KMS-11 (cell line): ENCODE measurements around the gene UQCR11.
A peak's percentile ranks its signal among the peaks of the same experiment; 100 is the strongest.

Experiments used
- H2AFZ ChIP-seq: fragments of 200-600 bp; sonication (generic); 2 replicates; pipeline ENCODE4 v1.6.1; 2016; ENCODE audit warnings: antibody characterized with exemption, mixed run types, low read depth
- H3K27ac ChIP-seq: fragments of 200-600 bp; sonication (generic); 2 replicates; pipeline ENCODE4 v1.6.1; 2016; ENCODE audit warnings: mild to moderate bottlenecking, mixed run types
- H3K27me3 ChIP-seq: fragments of 200-600 bp; sonication (generic); 2 replicates; pipeline ENCODE4 v1.6.1; 2017; ENCODE audit warnings: mild to moderate bottlenecking, low read depth, mixed run types, moderate library complexity; ENCODE audit not compliant: insufficient read depth
- H3K36me3 ChIP-seq: fragments of 200-600 bp; sonication (generic); 2 replicates; pipeline ENCODE4 v1.6.1; 2017; ENCODE audit warnings: mild to moderate bottlenecking, mixed run types; ENCODE audit not compliant: insufficient read depth
- H3K4me1 ChIP-seq: fragments of 200-600 bp; sonication (generic); 2 replicates; pipeline ENCODE4 v1.6.1; 2016; ENCODE audit warnings: mild to moderate bottlenecking, low read depth, mixed run types; ENCODE audit not compliant: poor library complexity, severe bottlenecking
- H3K4me2 ChIP-seq: fragments of 200-600 bp; sonication (generic); 2 replicates; pipeline ENCODE4 v1.7.0; 2016; ENCODE audit warnings: mild to moderate bottlenecking, mixed run types
- H3K4me3 ChIP-seq: fragments of 200-600 bp; sonication (generic); IDR thresholded peaks from 2 replicates; pipeline ENCODE4 v1.6.1; 2017; ENCODE audit warnings: low read depth, low read length, mixed read lengths; ENCODE audit not compliant: insufficient read depth
- H3K79me2 ChIP-seq: fragments of 200-600 bp; sonication (generic); 2 replicates; pipeline ENCODE4 v1.6.1; 2016; ENCODE audit warnings: low read depth, mixed run types; ENCODE audit not compliant: insufficient read depth
- H3K9ac ChIP-seq: fragments of 200-600 bp; sonication (generic); 2 replicates; pipeline ENCODE4 v1.6.1; 2016; ENCODE audit warnings: mild to moderate bottlenecking, mixed run types
- H4K20me1 ChIP-seq: fragments of 200-600 bp; sonication (generic); 2 replicates; pipeline ENCODE4 v1.6.1; 2016; ENCODE audit warnings: mild to moderate bottlenecking, mixed run types; ENCODE audit not compliant: insufficient read depth
- TF ChIP-seq, protein P1 (sequence below): fragments of 200-600 bp; sonication (generic); conservative IDR thresholded peaks from 2 replicates; pipeline ENCODE4 v1.6.1; 2017; ENCODE audit warnings: low read depth, mild to moderate bottlenecking, antibody characterized with exemption, low read length, moderate library complexity, mixed read lengths

Gene UQCR11

DNA sequence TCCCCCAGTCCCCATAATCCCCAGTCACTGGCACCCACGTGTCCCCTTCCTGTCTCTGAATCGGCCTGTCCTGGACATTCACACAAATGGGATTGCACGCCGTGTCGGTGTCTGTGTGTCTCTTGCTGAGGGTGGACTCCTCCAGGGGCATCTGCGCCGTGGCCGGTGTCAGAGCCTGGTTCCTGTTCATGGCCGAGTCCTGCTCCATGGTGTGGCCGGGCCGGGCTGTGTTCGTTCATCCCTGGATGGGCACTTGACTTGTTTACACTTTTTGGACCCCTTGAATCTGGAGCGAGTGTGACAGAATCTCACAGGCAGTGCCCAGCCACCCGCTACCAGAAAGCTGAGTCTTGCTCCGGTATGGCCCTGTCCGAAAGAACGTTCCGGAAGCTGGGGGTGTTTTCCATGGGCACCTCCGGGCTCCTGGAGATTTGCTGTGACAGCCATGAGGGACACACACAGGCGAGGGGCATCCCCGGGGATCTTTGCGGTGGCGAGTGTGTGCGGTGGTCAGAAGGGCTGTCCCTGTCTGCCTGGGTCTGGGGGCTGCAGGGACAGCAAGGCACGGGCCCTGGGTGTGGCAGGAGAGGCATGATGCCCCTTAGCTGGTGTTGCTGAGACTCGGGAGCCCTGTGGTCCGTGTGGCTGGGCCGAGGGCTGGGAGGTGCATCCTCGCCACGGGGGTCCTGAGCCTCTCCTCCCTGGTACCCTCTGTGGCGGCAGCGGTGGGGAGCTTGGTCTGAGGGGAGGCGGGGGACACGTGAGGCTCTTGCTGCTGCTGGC, 30.7 kb downstream of the UQCR11 start:
- no peak overlapping the region for H3K9ac ChIP-seq
- no peaks in the 10 kb centered on the region for H3K36me3 ChIP-seq
- peaks cover 15% of the 10 kb centered on the region for H3K27me3 ChIP-seq
- H2AFZ ChIP-seq = no peak overlapping the region
- TF ChIP-seq, protein P1, sequence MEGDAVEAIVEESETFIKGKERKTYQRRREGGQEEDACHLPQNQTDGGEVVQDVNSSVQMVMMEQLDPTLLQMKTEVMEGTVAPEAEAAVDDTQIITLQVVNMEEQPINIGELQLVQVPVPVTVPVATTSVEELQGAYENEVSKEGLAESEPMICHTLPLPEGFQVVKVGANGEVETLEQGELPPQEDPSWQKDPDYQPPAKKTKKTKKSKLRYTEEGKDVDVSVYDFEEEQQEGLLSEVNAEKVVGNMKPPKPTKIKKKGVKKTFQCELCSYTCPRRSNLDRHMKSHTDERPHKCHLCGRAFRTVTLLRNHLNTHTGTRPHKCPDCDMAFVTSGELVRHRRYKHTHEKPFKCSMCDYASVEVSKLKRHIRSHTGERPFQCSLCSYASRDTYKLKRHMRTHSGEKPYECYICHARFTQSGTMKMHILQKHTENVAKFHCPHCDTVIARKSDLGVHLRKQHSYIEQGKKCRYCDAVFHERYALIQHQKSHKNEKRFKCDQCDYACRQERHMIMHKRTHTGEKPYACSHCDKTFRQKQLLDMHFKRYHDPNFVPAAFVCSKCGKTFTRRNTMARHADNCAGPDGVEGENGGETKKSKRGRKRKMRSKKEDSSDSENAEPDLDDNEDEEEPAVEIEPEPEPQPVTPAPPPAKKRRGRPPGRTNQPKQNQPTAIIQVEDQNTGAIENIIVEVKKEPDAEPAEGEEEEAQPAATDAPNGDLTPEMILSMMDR = no peak
- H3K4me3 ChIP-seq = no peak overlapping the region
- H3K27ac ChIP-seq = peak overlapping the region; percentile 43; the same call in 1 of the 2 replicates
- no peaks in the 10 kb centered on the region for H4K20me1 ChIP-seq
- no peaks in the 10 kb centered on the region for H3K79me2 ChIP-seq
- peak overlapping the region; percentile 45; the same call in 1 of the 2 replicates for H3K4me2 ChIP-seq
- peaks cover 25% of the 10 kb centered on the region for H3K4me1 ChIP-seq

DNA sequence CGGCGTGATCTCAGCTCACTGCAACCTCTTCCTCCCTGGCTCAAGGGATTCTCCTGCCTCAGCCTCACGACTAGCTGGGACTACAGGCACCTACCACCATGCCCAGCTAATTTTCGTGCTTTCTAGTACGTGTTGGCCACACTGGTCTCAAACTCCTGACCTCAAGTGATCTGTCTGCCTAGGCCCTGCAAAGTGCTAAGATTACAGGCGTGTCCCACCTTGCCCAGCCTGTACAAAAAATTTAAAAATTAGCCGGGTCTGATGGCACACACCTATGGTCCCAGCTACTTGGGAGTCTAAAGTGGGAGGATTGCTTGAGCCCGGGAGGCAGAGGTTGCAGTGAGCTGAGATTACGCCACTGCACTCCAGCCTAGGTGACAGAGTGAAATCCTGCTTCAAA, 32.5 kb downstream of the UQCR11 start:
- Histone ChIP-seq H3K79me2 (no peaks in the 10 kb centered on the region), H2AFZ (no peak overlapping the region), H3K9ac (no peak overlapping the region), H3K4me2 (0 out of 2 replicates have a peak overlapping the region, but pooled peaks have one; percentile 24), H3K36me3 (no peaks in the 10 kb centered on the region), H3K27me3 (peaks cover 26% of the 10 kb centered on the region), H3K4me3 (no peak overlapping the region), H3K27ac (no peak overlapping the region), H4K20me1 (no peaks in the 10 kb centered on the region), H3K4me1 (peaks cover 32% of the 10 kb centered on the region)
- TF ChIP-seq, protein P1 = no peak

DNA sequence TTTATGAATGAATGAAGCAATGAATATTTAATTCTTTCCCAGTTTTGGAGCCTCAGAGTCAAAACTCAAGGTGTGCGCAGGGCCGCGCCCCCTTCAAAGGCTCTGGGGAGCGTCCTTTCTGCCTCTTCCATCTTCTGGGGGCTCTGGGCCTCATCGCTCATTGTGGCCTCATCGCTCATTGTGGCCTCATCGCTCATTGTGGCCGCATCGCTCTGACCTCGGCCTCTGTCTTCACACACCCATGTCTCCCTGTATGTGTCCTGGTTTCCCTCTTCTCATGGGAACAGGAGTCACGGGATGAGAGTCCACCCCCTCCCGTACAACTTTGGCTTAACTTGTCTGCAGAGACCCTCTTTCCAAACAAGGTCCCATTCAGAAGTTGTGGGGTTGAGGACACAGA, 33.9 kb downstream of the UQCR11 start:
- H3K9ac ChIP-seq = no peak overlapping the region
- H3K4me2 ChIP-seq = no peak overlapping the region
- H3K79me2 ChIP-seq = no peaks in the 10 kb centered on the region
- no peaks in the 10 kb centered on the region for H4K20me1 ChIP-seq
- no peak overlapping the region for H3K27ac ChIP-seq
- H3K36me3 ChIP-seq = no peaks in the 10 kb centered on the region
- no peak overlapping the region for H2AFZ ChIP-seq
- no peak overlapping the region for H3K4me3 ChIP-seq
- peaks cover 26% of the 10 kb centered on the region for H3K27me3 ChIP-seq
- TF ChIP-seq, protein P1 = no peak
- H3K4me1 ChIP-seq = peaks cover 32% of the 10 kb centered on the region

DNA sequence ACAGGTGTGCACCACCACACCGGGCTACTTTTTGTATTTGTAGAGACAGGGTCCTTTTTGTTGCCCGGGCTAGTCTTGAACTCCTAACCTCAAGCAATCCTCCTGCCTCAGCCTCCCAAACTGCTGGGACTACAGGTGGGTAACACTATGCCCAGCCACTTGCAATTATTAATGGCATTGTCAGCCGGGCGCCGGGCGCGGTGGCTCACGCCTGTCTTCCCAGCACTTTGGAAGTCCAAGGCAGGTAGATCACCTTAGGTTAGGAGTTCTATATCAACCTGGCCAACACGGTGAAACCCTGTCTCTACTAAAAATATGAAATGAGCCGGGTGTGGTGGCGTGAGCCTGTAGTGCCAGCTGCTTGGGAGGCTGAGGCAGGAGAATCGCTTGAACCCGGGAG, 34.4 kb downstream of the UQCR11 start:
- H3K4me3 ChIP-seq = no peak overlapping the region
- no peaks in the 10 kb centered on the region for H3K79me2 ChIP-seq
- no peak overlapping the region for H3K4me2 ChIP-seq
- no peak overlapping the region for H3K9ac ChIP-seq
- TF ChIP-seq, protein P1 = no peak
- no peaks in the 10 kb centered on the region for H4K20me1 ChIP-seq
- no peak overlapping the region for H3K27ac ChIP-seq
- no peak overlapping the region for H2AFZ ChIP-seq
- H3K36me3 ChIP-seq = no peaks in the 10 kb centered on the region
- peaks cover 26% of the 10 kb centered on the region for H3K27me3 ChIP-seq
- H3K4me1 ChIP-seq = peaks cover 32% of the 10 kb centered on the region
